ENCODE measurements around the gene RBMX2.

RBMX2 gene

DNA sequence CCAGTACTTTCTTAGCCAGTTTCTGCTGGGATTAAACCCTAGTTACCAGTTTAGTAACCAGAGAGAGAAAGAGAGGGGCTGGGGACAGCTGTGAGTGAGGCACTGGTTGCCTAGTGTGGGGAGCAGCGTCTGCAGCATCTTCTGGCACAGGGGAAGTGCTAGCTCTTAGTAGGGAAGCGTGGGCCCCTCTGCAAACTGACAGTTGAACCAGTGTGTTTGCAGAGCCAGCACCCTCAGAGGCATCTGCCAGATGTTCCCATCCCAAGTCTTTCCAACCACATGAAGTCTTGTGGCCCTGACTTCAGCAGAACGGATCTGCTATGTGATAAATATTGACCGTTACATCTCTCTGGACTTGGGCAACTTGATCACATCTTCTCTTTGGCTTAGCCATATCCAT, 15.0 kb downstream of the RBMX2 start:
- ChIA-PET POLR2A (no interaction called here), CTCF (no interaction called here)
- no peak for TF ChIP-seq GLIS1 (tag by site-specific recombination; IDR thresholded peaks at IDR 0.05)
- no peak for TF ChIP-seq ZNF768 (tag by site-specific recombination; IDR thresholded peaks at IDR 0.05)
- no peak for TF ChIP-seq ZBTB44 (tag by site-specific recombination; IDR thresholded peaks at IDR 0.05)
- TF ChIP-seq, protein P1, sequence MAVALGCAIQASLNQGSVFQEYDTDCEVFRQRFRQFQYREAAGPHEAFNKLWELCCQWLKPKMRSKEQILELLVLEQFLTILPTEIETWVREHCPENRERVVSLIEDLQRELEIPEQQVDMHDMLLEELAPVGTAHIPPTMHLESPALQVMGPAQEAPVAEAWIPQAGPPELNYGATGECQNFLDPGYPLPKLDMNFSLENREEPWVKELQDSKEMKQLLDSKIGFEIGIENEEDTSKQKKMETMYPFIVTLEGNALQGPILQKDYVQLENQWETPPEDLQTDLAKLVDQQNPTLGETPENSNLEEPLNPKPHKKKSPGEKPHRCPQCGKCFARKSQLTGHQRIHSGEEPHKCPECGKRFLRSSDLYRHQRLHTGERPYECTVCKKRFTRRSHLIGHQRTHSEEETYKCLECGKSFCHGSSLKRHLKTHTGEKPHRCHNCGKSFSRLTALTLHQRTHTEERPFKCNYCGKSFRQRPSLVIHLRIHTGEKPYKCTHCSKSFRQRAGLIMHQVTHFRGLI (tag by site-specific recombination; IDR thresholded peaks at IDR 0.05): no peak
- no peak for TF ChIP-seq ZNF692 (tag by site-specific recombination; IDR thresholded peaks at IDR 0.05)
- TF ChIP-seq TCF7L2 (IDR thresholded peaks at IDR 0.05; ENCODE audit: borderline replicate concordance, low read depth, low read length): no peak
- no peak for TF ChIP-seq ZNF341 (tag by site-specific recombination; IDR thresholded peaks at IDR 0.05; ENCODE audit: low read depth)
- no peak for TF ChIP-seq ZNF146 (tag by site-specific recombination; IDR thresholded peaks at IDR 0.05)
- TF ChIP-seq, protein P2, sequence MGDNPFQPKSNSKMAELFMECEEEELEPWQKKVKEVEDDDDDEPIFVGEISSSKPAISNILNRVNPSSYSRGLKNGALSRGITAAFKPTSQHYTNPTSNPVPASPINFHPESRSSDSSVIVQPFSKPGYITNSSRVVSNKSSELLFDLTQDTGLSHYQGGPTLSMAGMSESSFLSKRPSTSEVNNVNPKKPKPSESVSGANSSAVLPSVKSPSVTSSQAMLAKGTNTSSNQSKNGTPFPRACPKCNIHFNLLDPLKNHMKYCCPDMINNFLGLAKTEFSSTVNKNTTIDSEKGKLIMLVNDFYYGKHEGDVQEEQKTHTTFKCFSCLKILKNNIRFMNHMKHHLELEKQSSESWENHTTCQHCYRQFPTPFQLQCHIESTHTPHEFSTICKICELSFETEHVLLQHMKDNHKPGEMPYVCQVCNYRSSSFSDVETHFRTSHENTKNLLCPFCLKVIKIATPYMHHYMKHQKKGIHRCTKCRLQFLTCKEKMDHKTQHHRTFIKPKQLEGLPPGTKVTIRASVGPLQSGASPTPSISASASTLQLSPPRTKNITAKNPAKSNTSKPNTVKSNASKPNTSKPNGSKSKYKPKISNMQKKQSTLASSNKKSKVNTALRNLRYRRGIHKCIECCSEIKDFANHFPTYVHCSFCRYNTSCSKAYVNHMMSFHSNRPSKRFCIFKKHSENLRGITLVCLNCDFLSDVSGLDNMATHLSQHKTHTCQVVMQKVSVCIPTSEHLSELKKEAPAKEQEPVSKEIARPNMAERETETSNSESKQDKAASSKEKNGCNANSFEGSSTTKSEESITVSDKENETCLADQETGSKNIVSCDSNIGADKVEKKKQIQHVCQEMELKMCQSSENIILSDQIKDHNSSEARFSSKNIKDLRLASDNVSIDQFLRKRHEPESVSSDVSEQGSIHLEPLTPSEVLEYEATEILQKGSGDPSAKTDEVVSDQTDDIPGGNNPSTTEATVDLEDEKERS (tag by site-specific recombination; IDR thresholded peaks at IDR 0.05): no peak
- no peak for TF ChIP-seq ZSCAN18 (tag by site-specific recombination; IDR thresholded peaks at IDR 0.05)
- no peak for TF ChIP-seq ZNF19 (tag by site-specific recombination; IDR thresholded peaks at IDR 0.05; ENCODE audit: low read depth)
- no peak for TF ChIP-seq ZNF423 (tag by site-specific recombination; IDR thresholded peaks at IDR 0.05)
- TF ChIP-seq, protein P3, sequence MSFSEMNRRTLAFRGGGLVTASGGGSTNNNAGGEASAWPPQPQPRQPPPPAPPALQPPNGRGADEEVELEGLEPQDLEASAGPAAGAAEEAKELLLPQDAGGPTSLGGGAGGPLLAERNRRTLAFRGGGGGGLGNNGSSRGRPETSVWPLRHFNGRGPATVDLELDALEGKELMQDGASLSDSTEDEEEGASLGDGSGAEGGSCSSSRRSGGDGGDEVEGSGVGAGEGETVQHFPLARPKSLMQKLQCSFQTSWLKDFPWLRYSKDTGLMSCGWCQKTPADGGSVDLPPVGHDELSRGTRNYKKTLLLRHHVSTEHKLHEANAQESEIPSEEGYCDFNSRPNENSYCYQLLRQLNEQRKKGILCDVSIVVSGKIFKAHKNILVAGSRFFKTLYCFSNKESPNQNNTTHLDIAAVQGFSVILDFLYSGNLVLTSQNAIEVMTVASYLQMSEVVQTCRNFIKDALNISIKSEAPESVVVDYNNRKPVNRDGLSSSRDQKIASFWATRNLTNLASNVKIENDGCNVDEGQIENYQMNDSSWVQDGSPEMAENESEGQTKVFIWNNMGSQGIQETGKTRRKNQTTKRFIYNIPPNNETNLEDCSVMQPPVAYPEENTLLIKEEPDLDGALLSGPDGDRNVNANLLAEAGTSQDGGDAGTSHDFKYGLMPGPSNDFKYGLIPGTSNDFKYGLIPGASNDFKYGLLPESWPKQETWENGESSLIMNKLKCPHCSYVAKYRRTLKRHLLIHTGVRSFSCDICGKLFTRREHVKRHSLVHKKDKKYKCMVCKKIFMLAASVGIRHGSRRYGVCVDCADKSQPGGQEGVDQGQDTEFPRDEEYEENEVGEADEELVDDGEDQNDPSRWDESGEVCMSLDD (tag by site-specific recombination; IDR thresholded peaks at IDR 0.05): no peak
- no peak for TF ChIP-seq ZNF350 (tag by site-specific recombination; IDR thresholded peaks at IDR 0.05)
- no peak for TF ChIP-seq ZNF530 (tag by site-specific recombination; IDR thresholded peaks at IDR 0.05; ENCODE audit: low read depth)
- Histone ChIP-seq H3K27ac (ENCODE audit: extremely low read depth, low read depth, low read length) (no peak overlapping the region), H3K4me3 (ENCODE audit: low read depth, low read length) (no peak overlapping the region), H3K36me3 (ENCODE audit: control insufficient read depth in 2 of 2, insufficient read depth in 1 of 2, low read length in 2 of 2) (peaks cover 12 to 23% of the 10 kb centered on the region in 2 experiments; a peak in 2 of 3 replicates), H3K9me3 (ENCODE audit: control insufficient read depth, insufficient read depth, low read depth, low read length) (no peaks in the 10 kb centered on the region), H3K4me1 (ENCODE audit: control insufficient read depth, insufficient read depth, low read length) (no peaks in the 10 kb centered on the region)
